ENCODE data around the gene MLNR.

DNA sequence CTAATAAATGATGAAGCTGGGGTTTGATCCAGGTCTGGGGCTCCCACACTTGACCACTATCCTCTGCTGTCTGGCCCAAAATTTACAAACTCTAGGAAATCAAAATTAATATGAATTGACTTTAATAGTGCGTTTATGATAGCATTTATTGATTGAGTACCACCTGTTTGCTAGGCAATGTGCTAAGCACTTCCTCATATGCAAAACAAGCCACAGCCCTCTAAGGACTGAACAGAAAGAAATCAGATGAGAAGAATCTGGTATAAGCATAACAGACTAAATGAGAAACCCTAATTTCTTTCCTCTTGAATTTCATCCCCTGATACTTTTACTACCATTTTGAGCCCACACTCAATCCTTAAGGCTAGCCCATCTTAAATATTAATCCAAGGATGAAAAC is 6.6 kb upstream of the MLNR start:
- TF ChIP-seq POLR2AphosphoS5 (IDR thresholded peaks at IDR 0.05) (no peak), POLR2A (IDR thresholded peaks at IDR 0.05) (no peak)

Measured in breast epithelium (tissue), 3 donors.